ENCODE measurements around the gene CAPNS2. TPM values are rescaled to one million over a fixed set of nuclear protein-coding genes. Genes with fewer than 3 reads are reported as not detected.

CAPNS2 gene
- total and polyA plus RNA-seq, 9 of the 15 experiments (the other 6 are each of a cell fraction or from before 2014, with no cell fraction given): 0.12 to 0.65 (median 0.24) TPM; not detected in 2

DNA sequence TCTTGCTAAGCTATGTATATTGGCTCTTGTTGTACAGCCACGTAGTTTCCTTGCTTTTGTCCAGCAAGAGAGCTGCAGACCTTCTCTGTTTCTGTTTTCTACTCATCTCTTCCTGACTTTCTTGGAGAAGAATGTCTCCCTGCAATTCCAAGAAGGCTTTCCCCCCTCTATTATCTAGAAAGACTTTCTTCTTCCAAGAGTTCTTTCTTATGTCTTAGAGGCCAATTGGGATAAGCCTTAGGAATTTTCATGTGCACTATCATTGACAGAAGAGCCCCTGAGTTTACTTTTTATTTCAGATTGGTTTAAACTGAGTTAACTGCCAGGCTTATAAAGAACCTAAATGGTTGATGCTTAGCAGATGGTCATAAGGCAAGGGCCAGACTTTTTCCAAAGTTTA lies 9.0 kb downstream of the CAPNS2 start:
- no peaks in the 10 kb centered on the region for H4K20me1 ChIP-seq (replicated peaks; ENCODE audit: control insufficient read depth, insufficient read depth, low read length)
- no peak overlapping the region for H3K4me2 ChIP-seq (ENCODE audit: insufficient read depth, low read length)
- intact Hi-C loops (cut with micrococcal nuclease) (no loop called here), in situ Hi-C loops (cut with MboI) (no loop called here)
- POLR2A ChIA-PET: no interaction called here
- TF ChIP-seq SMARCA5 (IDR thresholded peaks at IDR 0.05): no peak
- no peak for ATAC-seq
- H3K4me1 ChIP-seq (replicated peaks in 1 of 2; ENCODE audit: control insufficient read depth in 2 of 2, insufficient read depth in 2 of 2, low read length in 2 of 2): peaks cover 0 to 25% of the 10 kb centered on the region in 2 experiments; a peak in 3 of 5 replicates
- DNase-seq (ENCODE audit: extremely low read depth in 1 of 4, low spot score in 3 of 4): no peak
- H3K27ac ChIP-seq (ENCODE audit: extremely low read depth, low read depth, low read length): no peak overlapping the region
- H3K9me1 ChIP-seq (ENCODE audit: control insufficient read depth, insufficient read depth, low read length): no peaks in the 10 kb centered on the region
- CTCF ChIA-PET (ENCODE audit: low intra/inter-chr PET ratio): no interaction called here
- H2AFZ ChIP-seq (ENCODE audit: low read depth, low read length): no peak overlapping the region
- no peak for FAIRE-seq
- no peak overlapping the region for H3K9ac ChIP-seq (ENCODE audit: insufficient read depth in 1 of 2, low read depth in 2 of 2, low read length in 2 of 2)
- no peaks in the 10 kb centered on the region for H3K79me2 ChIP-seq (ENCODE audit: control insufficient read depth, insufficient read depth, low read length)
- H3K9me3 ChIP-seq (replicated peaks; ENCODE audit: control insufficient read depth, insufficient read depth, low read depth, low read length): no peaks in the 10 kb centered on the region
- 18% methylated on average over 1 of the region's 1 CpG for WGBS (ENCODE audit: insufficient coverage, low coverage, missing lambda C conversion rate)
- H3K4me3 ChIP-seq: no peak overlapping the region
- no TSS peak for BruUV-seq (replicated peaks)
- H3K36me3 ChIP-seq (ENCODE audit: control insufficient read depth, insufficient read depth, low read length): 0 out of 3 replicates have a peak, but pooled peaks cover 4% of the 10 kb centered on the region
- no peaks in the 10 kb centered on the region for H3K27me3 ChIP-seq (ENCODE audit: control insufficient read depth in 2 of 2, insufficient read depth in 2 of 2, low read length in 2 of 2)

DNA sequence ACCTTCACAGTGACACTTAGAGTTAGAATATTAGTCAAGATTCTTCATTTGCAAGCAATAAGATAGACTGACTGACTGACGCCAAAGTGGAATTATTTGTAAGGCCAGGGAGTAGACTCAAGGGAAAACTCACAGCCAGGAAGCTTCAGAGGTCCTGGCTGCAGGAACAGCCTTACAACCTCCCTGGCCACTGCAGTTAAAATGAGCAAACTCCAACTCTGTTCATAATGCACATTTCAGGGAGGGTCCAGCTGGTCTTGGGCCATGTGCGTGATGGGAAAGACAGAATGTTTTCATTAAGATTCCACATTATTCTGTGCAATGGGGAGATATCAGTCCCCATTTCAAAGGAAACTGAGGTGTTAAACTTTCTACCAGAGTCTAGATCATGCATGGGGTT lies 9.9 kb downstream of the CAPNS2 start:
- CTCF ChIA-PET (ENCODE audit: low intra/inter-chr PET ratio): no interaction called here
- BruUV-seq (replicated peaks): no TSS peak
- H3K4me1 ChIP-seq (replicated peaks in 1 of 2; ENCODE audit: control insufficient read depth in 2 of 2, insufficient read depth in 2 of 2, low read length in 2 of 2): peaks cover 0 to 16% of the 10 kb centered on the region in 2 experiments; a peak in 3 of 5 replicates

More for the DNA sequence above, 9.9 kb downstream of the CAPNS2 start:
- TF ChIP-seq ZBTB7A (IDR thresholded peaks at IDR 0.05; ENCODE audit: borderline replicate concordance, control insufficient read depth, low read depth, low read length): no peak
- no peak for TF ChIP-seq FOS (IDR thresholded peaks at IDR 0.05; ENCODE audit: extremely low read depth, insufficient read length)
- TF ChIP-seq XRCC5 (IDR thresholded peaks at IDR 0.05; ENCODE audit: low read depth, low read length): no peak
- TF ChIP-seq, protein P1, sequence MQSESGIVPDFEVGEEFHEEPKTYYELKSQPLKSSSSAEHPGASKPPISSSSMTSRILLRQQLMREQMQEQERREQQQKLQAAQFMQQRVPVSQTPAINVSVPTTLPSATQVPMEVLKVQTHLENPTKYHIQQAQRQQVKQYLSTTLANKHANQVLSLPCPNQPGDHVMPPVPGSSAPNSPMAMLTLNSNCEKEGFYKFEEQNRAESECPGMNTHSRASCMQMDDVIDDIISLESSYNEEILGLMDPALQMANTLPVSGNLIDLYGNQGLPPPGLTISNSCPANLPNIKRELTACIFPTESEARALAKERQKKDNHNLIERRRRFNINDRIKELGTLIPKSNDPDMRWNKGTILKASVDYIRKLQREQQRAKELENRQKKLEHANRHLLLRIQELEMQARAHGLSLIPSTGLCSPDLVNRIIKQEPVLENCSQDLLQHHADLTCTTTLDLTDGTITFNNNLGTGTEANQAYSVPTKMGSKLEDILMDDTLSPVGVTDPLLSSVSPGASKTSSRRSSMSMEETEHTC (IDR thresholded peaks at IDR 0.05): no peak
- TF ChIP-seq RAD51 (IDR thresholded peaks at IDR 0.05; ENCODE audit: borderline replicate concordance, low read depth): no peak
- TF ChIP-seq, protein P2, sequence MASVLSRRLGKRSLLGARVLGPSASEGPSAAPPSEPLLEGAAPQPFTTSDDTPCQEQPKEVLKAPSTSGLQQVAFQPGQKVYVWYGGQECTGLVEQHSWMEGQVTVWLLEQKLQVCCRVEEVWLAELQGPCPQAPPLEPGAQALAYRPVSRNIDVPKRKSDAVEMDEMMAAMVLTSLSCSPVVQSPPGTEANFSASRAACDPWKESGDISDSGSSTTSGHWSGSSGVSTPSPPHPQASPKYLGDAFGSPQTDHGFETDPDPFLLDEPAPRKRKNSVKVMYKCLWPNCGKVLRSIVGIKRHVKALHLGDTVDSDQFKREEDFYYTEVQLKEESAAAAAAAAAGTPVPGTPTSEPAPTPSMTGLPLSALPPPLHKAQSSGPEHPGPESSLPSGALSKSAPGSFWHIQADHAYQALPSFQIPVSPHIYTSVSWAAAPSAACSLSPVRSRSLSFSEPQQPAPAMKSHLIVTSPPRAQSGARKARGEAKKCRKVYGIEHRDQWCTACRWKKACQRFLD (CRISPR knock-in tag; IDR thresholded peaks at IDR 0.05): no peak
- TF ChIP-seq KLF1 (tag; IDR thresholded peaks at IDR 0.05): no peak
- TF ChIP-seq ZNF766 (CRISPR knock-in tag; conservative IDR thresholded peaks at IDR 0.05): no peak
- TF ChIP-seq ELF1 (tag; IDR thresholded peaks at IDR 0.05): no peak
- TF ChIP-seq ZNF57 (CRISPR knock-in tag; IDR thresholded peaks at IDR 0.05): no peak
- TF ChIP-seq ZNF274 (IDR thresholded peaks at IDR 0.05; ENCODE audit: borderline replicate concordance, low read depth, low read length): no peak
- H4K20me1 ChIP-seq (replicated peaks; ENCODE audit: control insufficient read depth, insufficient read depth, low read length): no peaks in the 10 kb centered on the region
- ATAC-seq: no peak
- H3K9me1 ChIP-seq (ENCODE audit: control insufficient read depth, insufficient read depth, low read length): no peaks in the 10 kb centered on the region
- intact Hi-C loops (cut with micrococcal nuclease): no loop called here
- no peaks in the 10 kb centered on the region for H3K9me3 ChIP-seq (replicated peaks; ENCODE audit: control insufficient read depth, insufficient read depth, low read depth, low read length)
- no peaks in the 10 kb centered on the region for H3K79me2 ChIP-seq (ENCODE audit: control insufficient read depth, insufficient read depth, low read length)
- no peaks in the 10 kb centered on the region for H3K27me3 ChIP-seq (ENCODE audit: control insufficient read depth in 2 of 2, insufficient read depth in 2 of 2, low read length in 2 of 2)
- in situ Hi-C loops (cut with MboI): no loop called here
- no peak overlapping the region for H3K4me3 ChIP-seq
- no peak overlapping the region for H3K27ac ChIP-seq (ENCODE audit: extremely low read depth, low read depth, low read length)
- H2AFZ ChIP-seq (ENCODE audit: low read depth, low read length): no peak overlapping the region
- no peak for FAIRE-seq
- WGBS (ENCODE audit: insufficient coverage, low coverage, missing lambda C conversion rate): 66% methylated on average over 2 of the region's 2 CpGs
- H3K36me3 ChIP-seq (ENCODE audit: control insufficient read depth, insufficient read depth, low read length): 0 out of 3 replicates have a peak, but pooled peaks cover 4% of the 10 kb centered on the region
- no peak overlapping the region for H3K4me2 ChIP-seq (ENCODE audit: insufficient read depth, low read length)
- H3K9ac ChIP-seq (ENCODE audit: insufficient read depth in 1 of 2, low read depth in 2 of 2, low read length in 2 of 2): no peak overlapping the region
- no peak for DNase-seq (ENCODE audit: extremely low read depth in 1 of 4, low spot score in 3 of 4)
- POLR2A ChIA-PET: no interaction called here

All from K562 (cell line).